SIG-M5 treated with dmso at 0.1 percent for 504 hours (cell line): ENCODE results near the gene ECI1.

Experiments
- DNase-seq: peaks from one replicate; lab custom pipeline; 2025; ENCODE audit not compliant: unreplicated experiment; lab: John Stamatoyannopoulos, UW

ECI1 gene

DNA sequence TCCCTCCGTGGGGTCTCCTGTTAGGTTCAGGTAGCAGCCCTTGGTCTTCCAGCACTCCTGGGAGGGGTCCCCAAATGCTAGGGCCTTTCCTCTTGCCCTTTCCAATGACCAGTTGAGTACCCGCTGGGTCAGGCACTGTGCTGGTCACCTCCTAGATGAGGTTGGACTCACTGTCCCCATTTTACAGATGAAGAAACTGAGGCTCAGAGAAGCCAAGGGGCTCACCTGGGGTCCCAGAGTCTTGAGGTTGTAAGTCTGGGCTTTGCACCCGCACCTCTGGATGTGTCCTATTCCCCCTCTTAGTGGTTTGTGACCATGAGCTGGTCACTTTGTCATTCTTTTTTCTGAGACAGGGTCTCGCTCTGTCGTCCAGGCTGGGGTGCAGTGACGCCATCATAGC lies 53.6 kb downstream of the ECI1 start:
- DNase-seq = no peak

DNA sequence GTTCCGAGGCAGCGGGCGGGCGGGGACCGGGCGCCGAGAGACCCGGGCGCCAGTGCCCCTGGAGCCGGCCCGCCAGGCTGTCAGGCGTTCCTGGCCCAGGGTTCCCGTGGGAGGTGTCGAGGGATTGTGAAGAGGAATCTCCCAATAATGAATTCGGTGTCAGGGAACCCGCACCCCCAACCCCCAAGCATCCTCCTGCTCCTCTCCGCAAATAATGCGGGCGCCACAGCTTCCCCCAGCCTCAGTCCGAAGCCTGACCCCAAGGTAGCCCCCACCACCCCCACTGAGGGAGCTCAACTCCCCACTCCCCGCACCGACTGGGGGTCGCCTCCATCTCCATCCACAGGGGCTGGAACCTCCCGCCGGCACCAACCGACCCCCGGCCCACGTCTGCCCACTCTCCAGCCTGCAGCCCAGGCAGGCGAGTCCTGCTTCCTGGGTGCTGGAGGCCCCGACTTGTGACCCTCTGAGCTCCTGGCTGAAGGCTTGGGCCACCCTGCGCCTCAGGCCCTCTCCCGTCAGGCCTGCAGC lies 54.3 kb downstream of the ECI1 start:
- no peak for DNase-seq

GRCh38 chr16:2196162-2196980 lies 55.0 kb downstream of the ECI1 start, which contains the start of gene CASKIN1:
TSS of gene CASKIN1 (minus strand) at chr16:2196605. CDS start at chr16:2196432, 173 bp downstream.
- no peak for DNase-seq

- no peak for DNase-seq
These were observed 55.8 kb downstream of the ECI1 start for GRCh38 chr16:2195322-2196161.

DNA sequence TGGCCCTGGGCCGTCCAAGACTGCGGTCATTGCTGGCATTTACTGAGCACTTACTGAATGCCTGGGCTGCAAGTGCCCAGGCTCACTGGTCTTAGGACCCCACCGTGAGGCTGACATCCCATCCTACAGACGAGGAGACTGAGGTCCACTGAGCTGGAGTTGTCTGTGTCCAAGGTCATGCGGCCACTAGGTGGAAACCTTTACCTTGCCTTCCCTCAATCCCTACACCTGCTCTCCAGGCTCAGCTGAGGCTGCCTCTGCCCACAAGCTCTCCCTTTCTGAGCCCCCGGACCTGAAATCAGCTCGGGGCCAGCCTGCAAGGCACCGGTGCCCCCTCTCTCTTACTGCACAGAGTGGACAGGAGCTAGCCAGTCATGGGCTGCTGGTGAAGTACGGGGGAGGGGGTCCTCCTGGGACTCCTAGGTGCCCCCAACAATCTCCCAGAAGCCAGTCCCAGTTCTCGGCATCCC lies 56.5 kb downstream of the ECI1 start:
- peak; percentile 30 for DNase-seq

- DNase-seq = no peak
These were observed 57.1 kb downstream of the ECI1 start for GRCh38 chr16:2194166-2194834.

- no peak for DNase-seq
These were observed 60.0 kb downstream of the ECI1 start for GRCh38 chr16:2191446-2191706.

DNA sequence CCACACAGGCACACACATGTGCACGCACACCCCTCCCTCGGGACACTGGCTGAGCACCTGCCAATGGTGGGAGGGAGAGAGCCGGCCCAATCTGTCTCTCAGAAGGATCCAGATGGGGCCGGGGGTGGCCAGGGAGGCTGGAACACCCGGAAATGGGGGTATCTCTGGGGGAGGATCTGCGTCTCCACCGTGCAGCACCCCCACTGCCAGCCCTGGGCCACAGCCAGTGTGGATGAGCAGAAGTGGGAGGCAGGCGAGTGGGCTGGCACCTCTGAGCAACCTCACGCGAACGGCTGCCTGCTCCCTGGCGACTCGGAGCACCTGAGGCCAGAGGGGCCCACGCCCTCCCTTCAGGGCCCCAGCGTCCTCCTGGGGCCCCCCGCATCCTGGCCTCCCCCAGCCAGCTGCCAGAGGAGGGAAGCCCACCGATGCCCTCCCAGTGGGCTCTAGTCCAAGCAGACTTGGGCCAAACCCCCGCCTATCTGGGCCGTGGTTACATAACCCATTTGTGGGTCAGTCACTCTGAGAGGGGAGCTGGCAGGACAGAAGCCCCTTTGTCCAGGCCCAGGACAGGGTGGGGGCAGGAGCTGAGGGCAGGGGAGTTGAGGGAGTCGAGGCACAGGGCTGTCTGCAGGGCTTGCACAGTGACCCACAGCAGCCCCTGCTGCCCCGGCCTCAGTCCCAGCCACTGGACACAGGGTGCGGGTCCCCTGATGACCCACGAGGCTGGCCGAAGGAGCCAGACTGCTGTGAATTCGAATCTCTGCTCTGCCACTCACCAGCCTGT lies 60.5 kb downstream of the ECI1 start:
- DNase-seq = no peak

GRCh38 chr16:2190002-2190658 lies 61.3 kb downstream of the ECI1 start:
- DNase-seq = no peak
